ENCODE measurements around the gene NCK1.

The NCK1 gene

DNA sequence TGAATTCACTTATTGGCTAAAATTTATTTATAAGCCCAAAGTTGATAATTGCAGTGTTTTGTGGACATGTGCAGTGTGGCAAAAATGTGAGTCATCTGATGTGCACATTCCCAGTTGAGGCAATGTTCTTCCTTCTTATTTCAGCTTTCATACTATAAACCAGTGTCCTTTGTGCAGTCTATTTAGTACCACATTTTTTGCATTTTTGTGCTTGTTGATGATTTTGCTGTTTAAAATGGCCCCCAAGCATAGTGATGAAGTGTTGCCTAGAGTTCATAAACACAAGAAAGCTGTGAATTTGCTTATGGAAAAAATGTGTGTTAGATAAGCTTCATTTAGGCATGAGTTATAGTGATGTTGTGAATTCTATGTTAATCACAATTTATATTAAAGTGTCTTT lies 76.3 kb downstream of the NCK1 start:
- Histone ChIP-seq H3K79me1 (ENCODE audit: low read length) (no peaks in the 10 kb centered on the region), H2BK5ac (ENCODE audit: low read depth, low read length, poor library complexity) (no peak overlapping the region), H3K18ac (ENCODE audit: low read length) (no peak overlapping the region), H3K4me1 (ENCODE audit: control insufficient read depth in 1 of 2, insufficient read depth in 2 of 2, low read length in 2 of 2) (peaks cover 6% of the 10 kb centered on the region in 2 experiments), H4K91ac (ENCODE audit: low read depth, low read length) (no peak overlapping the region), H3K23ac (ENCODE audit: low read length) (no peak overlapping the region), H3K4me2 (ENCODE audit: low read length) (no peak overlapping the region), H3K4me3 (ENCODE audit: low read depth, low read length) (no peak overlapping the region), H3K36me3 (ENCODE audit: control insufficient read depth in 1 of 2, insufficient read depth in 2 of 2, low read length in 2 of 2) (peaks cover 0 to 4% of the 10 kb centered on the region in 2 experiments), H3K27ac (ENCODE audit: low read depth, low read length) (no peak overlapping the region), H4K8ac (ENCODE audit: low read depth, low read length) (no peak overlapping the region), H2AFZ (ENCODE audit: insufficient read depth, low read length, poor library complexity) (no peak overlapping the region), H2BK12ac (ENCODE audit: low read length) (no peak overlapping the region), H4K12ac (ENCODE audit: low read depth, low read length) (no peak overlapping the region), H3K4ac (ENCODE audit: low read depth, low read length) (no peak overlapping the region), H3K14ac (ENCODE audit: low read length) (no peak overlapping the region), H3K27me3 (ENCODE audit: insufficient read depth, low read length) (no peaks in the 10 kb centered on the region), H2AK5ac (ENCODE audit: low read length) (no peak overlapping the region), H3K79me2 (ENCODE audit: control insufficient read depth, insufficient read depth, low read length, poor library complexity) (no peaks in the 10 kb centered on the region), H3K9ac (ENCODE audit: low read length) (no peak overlapping the region), H2BK120ac (ENCODE audit: insufficient read depth, low read length, poor library complexity) (no peak overlapping the region), H3K9me3 (ENCODE audit: insufficient read depth, low read depth, low read length) (no peaks in the 10 kb centered on the region)
- peak; percentile 10 to 72 for DNase-seq

DNA sequence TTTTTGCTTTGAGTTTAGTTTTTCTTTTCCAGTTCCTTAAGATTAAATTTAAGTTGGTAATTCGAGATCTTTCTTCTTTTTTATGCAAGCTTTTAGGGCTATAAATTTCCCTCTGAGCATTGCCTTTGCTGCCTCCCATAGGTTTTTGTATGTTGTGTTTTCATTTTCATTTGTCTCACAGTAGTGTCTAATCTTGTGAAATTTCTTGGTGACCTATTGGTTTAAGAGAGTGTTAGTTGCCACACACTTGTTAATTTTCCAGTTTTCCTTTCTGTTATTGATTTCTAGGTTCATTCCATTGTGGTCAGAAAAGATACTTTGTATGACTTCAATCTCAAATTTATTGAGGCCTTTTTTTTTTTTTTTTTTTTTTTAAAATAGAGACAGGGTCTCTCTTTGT lies 77.5 kb downstream of the NCK1 start:
- Histone ChIP-seq H2BK120ac (ENCODE audit: insufficient read depth, low read length, poor library complexity) (no peak overlapping the region), H3K18ac (ENCODE audit: low read length) (no peak overlapping the region), H4K12ac (ENCODE audit: low read depth, low read length) (no peak overlapping the region), H3K36me3 (ENCODE audit: control insufficient read depth in 1 of 2, insufficient read depth in 2 of 2, low read length in 2 of 2) (no peaks in the 10 kb centered on the region), H3K79me1 (ENCODE audit: low read length) (no peaks in the 10 kb centered on the region), H2BK12ac (ENCODE audit: low read length) (no peak overlapping the region), H3K23ac (ENCODE audit: low read length) (no peak overlapping the region), H3K9me3 (ENCODE audit: insufficient read depth, low read depth, low read length) (no peaks in the 10 kb centered on the region), H3K4ac (ENCODE audit: low read depth, low read length) (no peak overlapping the region), H2AK5ac (ENCODE audit: low read length) (no peak overlapping the region), H3K27me3 (ENCODE audit: insufficient read depth, low read length) (no peaks in the 10 kb centered on the region), H3K9ac (ENCODE audit: low read length) (no peak overlapping the region), H2BK5ac (ENCODE audit: low read depth, low read length, poor library complexity) (no peak overlapping the region), H3K4me1 (ENCODE audit: control insufficient read depth in 1 of 2, insufficient read depth in 2 of 2, low read length in 2 of 2) (peaks cover 6% of the 10 kb centered on the region in 2 experiments), H4K91ac (ENCODE audit: low read depth, low read length) (no peak overlapping the region), H4K8ac (ENCODE audit: low read depth, low read length) (no peak overlapping the region), H3K4me3 (ENCODE audit: low read depth, low read length) (no peak overlapping the region), H3K14ac (ENCODE audit: low read length) (no peak overlapping the region), H2AFZ (ENCODE audit: insufficient read depth, low read length, poor library complexity) (no peak overlapping the region), H3K79me2 (ENCODE audit: control insufficient read depth, insufficient read depth, low read length, poor library complexity) (no peaks in the 10 kb centered on the region), H3K4me2 (ENCODE audit: low read length) (no peak overlapping the region), H3K27ac (ENCODE audit: low read depth, low read length) (no peak overlapping the region)
- no peak for DNase-seq
- WGBS (ENCODE audit: extremely low coverage, insufficient coverage, insufficient read length) = no CpG with 5 or more reads among the region's 1 CpG

DNA sequence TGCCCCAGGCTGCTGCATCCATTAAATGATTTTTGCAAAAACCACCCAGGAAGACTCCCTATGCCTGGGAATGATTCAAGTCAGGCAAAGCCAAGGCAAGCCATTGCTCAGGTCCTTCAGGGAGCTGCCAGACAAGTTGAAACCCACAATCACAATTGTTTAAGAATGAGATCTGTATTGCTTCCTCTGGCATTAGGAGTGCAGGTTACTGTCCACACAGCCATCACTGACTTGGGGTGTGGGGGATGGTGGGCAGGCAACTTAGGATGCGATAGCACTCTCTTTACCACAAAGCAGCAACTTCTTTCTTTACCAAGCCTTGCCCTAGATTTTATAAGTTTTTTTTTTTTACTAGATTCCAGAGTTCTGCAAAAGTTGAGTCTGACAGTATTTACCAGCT lies 80.8 kb downstream of the NCK1 start:
- no peak overlapping the region for H4K91ac ChIP-seq (ENCODE audit: low read depth, low read length)
- H3K4me2 ChIP-seq (ENCODE audit: low read length) = no peak overlapping the region
- H3K27me3 ChIP-seq (ENCODE audit: insufficient read depth, low read length) = no peaks in the 10 kb centered on the region
- H3K4ac ChIP-seq (ENCODE audit: low read depth, low read length) = no peak overlapping the region
- no peak overlapping the region for H2AK5ac ChIP-seq (ENCODE audit: low read length)
- H3K14ac ChIP-seq (ENCODE audit: low read length) = no peak overlapping the region
- H3K4me3 ChIP-seq (ENCODE audit: low read depth, low read length) = no peak overlapping the region
- H3K79me2 ChIP-seq (ENCODE audit: control insufficient read depth, insufficient read depth, low read length, poor library complexity) = no peaks in the 10 kb centered on the region
- H3K79me1 ChIP-seq (ENCODE audit: low read length) = no peaks in the 10 kb centered on the region
- WGBS (ENCODE audit: extremely low coverage, insufficient coverage, insufficient read length) = no CpG with 5 or more reads among the region's 1 CpG
- no peak overlapping the region for H2BK120ac ChIP-seq (ENCODE audit: insufficient read depth, low read length, poor library complexity)
- no peak overlapping the region for H3K9ac ChIP-seq (ENCODE audit: low read length)
- H2AFZ ChIP-seq (ENCODE audit: insufficient read depth, low read length, poor library complexity) = no peak overlapping the region
- H2BK12ac ChIP-seq (ENCODE audit: low read length) = no peak overlapping the region
- no peak overlapping the region for H4K8ac ChIP-seq (ENCODE audit: low read depth, low read length)
- no peak overlapping the region for H2BK5ac ChIP-seq (ENCODE audit: low read depth, low read length, poor library complexity)
- H3K36me3 ChIP-seq (ENCODE audit: control insufficient read depth in 1 of 2, insufficient read depth in 2 of 2, low read length in 2 of 2) = peaks cover 0 to 3% of the 10 kb centered on the region in 2 experiments
- no peaks in the 10 kb centered on the region for H3K9me3 ChIP-seq (ENCODE audit: insufficient read depth, low read depth, low read length)
- DNase-seq = no peak
- H3K23ac ChIP-seq (ENCODE audit: low read length) = no peak overlapping the region
- no peak overlapping the region for H3K18ac ChIP-seq (ENCODE audit: low read length)
- H3K4me1 ChIP-seq (ENCODE audit: control insufficient read depth in 1 of 2, insufficient read depth in 2 of 2, low read length in 2 of 2) = peaks cover 6% of the 10 kb centered on the region in 2 experiments
- no peak overlapping the region for H4K12ac ChIP-seq (ENCODE audit: low read depth, low read length)
- no peak overlapping the region for H3K27ac ChIP-seq (ENCODE audit: low read depth, low read length)

DNA sequence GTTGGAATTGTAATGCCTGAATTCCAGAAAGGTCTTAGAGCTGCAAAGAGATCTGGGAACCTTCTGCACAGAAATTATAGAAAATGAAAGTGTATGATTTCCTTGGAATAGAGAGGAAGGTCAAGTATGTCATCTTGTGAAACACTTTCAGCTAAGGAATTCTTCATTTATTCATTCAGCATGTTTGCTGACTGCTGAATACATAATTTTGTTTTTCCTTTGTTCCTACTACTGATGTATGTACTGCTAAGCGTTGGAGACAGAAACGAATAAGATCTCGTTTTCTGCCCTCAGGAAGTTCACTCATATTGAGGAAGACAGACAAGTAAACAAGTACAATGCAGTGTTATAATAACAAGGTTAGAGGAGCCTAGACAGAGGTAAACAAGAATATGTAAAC lies 81.4 kb downstream of the NCK1 start:
- Histone ChIP-seq H4K91ac (ENCODE audit: low read depth, low read length) (no peak overlapping the region), H3K4me1 (ENCODE audit: control insufficient read depth in 1 of 2, insufficient read depth in 2 of 2, low read length in 2 of 2) (peaks cover 6% of the 10 kb centered on the region in 2 experiments), H3K36me3 (ENCODE audit: control insufficient read depth in 1 of 2, insufficient read depth in 2 of 2, low read length in 2 of 2) (peaks cover 0 to 3% of the 10 kb centered on the region in 2 experiments), H3K23ac (ENCODE audit: low read length) (no peak overlapping the region), H3K79me2 (ENCODE audit: control insufficient read depth, insufficient read depth, low read length, poor library complexity) (no peaks in the 10 kb centered on the region), H3K4me2 (ENCODE audit: low read length) (no peak overlapping the region), H3K9me3 (ENCODE audit: insufficient read depth, low read depth, low read length) (no peaks in the 10 kb centered on the region), H3K27ac (ENCODE audit: low read depth, low read length) (no peak overlapping the region), H4K12ac (ENCODE audit: low read depth, low read length) (no peak overlapping the region), H2BK120ac (ENCODE audit: insufficient read depth, low read length, poor library complexity) (no peak overlapping the region), H2BK12ac (ENCODE audit: low read length) (no peak overlapping the region), H3K79me1 (ENCODE audit: low read length) (no peaks in the 10 kb centered on the region), H3K4ac (ENCODE audit: low read depth, low read length) (no peak overlapping the region), H3K4me3 (ENCODE audit: low read depth, low read length) (no peak overlapping the region), H4K8ac (ENCODE audit: low read depth, low read length) (no peak overlapping the region), H2AK5ac (ENCODE audit: low read length) (no peak overlapping the region), H3K18ac (ENCODE audit: low read length) (no peak overlapping the region), H3K9ac (ENCODE audit: low read length) (no peak overlapping the region), H3K14ac (ENCODE audit: low read length) (no peak overlapping the region), H2AFZ (ENCODE audit: insufficient read depth, low read length, poor library complexity) (no peak overlapping the region), H2BK5ac (ENCODE audit: low read depth, low read length, poor library complexity) (no peak overlapping the region), H3K27me3 (ENCODE audit: insufficient read depth, low read length) (no peaks in the 10 kb centered on the region)
- no CpG with 5 or more reads among the region's 3 CpGs for WGBS (ENCODE audit: extremely low coverage, insufficient coverage, insufficient read length)
- DNase-seq = peak in 1 of 2 donors; percentile 30

Data from trophoblast cell (in vitro differentiated cells and primary cell).